Measurements from ENCODE around the gene GAB2. TPM values are rescaled to one million over a fixed set of nuclear protein-coding genes. Genes with fewer than 3 reads are reported as not detected.

GAB2 gene
- polyA plus RNA-seq, 5 donors = 16.1 to 20.4 (median 17.7) TPM

DNA sequence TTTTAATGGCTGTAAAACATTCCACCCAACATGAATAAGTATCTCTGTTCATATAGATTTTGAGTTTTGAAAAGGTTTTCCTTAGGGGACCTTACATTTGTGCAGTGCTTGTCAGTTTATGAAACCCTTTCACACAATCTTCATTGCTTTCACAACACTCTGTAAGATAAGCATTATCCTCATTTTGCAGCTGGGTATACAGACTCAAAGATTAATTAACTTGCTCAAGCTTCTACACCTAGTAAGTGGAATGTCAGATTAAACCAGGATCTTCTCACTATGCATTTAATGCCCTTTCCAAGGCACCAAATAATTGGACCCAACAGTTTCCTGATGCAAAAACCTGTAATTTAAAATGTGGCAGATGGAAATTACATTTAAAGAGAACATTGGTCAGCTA, 11.6 kb upstream of the GAB2 start:
- no peak for DNase-seq

DNA sequence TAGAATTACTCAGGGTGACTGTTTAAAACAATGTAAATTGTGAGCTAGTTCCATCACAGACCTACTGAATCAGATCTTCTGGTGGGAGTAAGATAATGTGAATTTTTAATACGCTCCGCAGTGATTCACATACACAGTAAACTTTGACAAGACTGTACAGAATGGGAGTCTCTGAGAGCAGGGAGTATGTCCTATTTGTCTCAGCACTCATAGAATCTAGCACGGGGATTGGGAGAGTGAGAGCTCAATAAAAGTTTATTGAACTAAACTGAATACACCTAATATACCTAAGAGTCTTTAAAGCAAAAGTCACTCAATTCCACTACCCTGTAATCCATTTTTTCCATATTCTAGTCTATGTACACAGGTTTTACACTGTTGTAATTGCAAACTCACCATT, 11.2 kb upstream of the GAB2 start:
- no peak for DNase-seq

DNA sequence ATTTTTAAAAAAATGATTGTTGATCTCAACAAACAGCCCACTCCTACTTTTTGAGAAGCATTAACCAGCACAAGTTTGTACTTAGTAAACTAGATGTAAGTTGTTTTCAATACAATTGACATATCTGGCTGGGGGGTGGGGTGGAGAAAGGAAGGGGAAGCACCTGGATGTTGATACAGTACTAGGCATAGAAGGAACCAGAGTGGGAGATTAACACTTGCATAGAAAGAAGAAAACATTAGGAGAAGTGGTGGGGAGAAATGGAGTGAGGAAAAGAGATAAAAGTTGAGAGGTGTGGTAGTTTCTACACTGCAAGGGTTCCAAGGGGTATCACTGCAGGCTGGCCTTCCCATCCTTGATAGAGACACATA, 10.6 kb upstream of the GAB2 start:
- DNase-seq = no peak

DNA sequence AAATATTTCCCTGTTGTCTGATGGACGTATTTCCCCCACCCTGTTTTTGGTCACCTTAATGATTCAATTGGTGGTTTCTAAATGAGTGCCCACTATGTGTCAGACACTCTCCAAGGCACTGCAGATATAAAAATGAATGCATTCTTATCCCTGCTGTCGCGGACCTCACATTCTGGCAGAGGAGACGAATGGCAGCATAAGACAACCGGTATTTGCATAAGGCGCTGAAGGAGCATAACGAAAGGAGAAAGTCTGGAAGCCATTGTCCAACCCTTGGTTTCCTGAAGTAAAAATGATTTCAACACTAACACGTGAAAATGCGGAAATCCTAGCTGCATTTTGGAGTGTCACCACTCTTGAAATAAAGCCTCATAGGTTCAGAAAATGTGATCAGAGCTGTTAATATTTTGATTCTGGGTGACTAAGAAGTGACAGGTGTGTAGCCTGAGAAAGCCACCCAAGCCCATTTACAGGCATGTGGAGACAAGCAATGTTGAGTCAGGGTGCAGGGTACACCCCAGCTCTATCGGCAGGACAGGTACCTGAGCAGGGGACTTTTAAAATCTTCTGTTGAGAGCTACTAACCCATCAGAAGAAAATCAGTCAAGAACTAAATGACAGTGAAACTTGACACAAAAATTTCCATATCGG, 10.1 kb upstream of the GAB2 start:
- no peak for DNase-seq

DNA sequence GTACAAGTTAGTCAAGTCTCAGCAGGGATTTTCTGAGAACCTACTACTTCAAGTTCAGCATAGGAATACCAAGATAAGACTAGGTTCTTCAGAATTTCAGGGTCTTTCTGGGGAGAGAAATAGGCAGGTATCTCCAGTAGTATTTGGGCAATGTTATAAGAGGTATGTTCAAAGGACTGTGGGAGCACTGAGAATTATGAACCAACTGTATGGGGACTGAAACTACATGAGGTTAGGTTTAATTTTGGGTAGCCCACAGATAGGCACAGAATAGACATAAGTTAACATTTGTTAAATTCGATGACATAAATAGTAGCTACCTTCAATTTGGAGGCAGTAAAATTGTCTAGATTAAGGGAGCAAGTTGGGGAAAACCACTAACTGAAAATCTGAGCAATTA, 9.2 kb upstream of the GAB2 start:
- no peak for DNase-seq

DNA sequence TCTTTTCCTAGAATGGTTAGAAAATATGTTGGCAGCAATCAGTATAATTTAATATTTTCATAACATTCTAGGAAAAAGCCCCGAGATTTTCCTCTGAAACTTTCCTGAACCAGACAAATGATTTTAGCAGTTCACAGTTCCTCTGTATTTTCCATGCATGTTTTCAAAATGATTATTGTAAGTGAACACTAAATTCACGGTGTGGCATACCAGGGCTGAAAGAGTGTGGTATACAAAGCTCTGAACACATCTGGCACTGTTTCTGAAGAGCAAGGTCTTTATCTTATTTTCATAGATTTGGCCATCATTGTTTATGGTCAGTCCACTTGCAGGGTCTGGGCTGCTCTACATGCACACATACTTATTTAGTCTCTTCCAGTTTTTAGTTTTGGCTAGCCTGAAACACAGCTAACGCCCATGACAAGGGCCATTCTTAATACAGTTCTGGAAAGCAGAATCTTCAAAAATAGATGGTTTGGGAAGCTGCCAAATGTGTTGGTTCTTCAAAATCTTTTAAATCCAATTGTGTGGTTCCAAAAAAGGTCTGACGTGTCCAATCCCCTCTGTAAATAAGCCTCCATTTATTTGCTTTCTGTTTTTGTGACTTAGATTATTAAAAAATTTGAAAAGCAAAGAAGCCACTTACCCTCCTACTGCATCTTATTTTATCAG, 7.9 kb upstream of the GAB2 start:
- DNase-seq = peak in 1 of 2 donors; percentile 4

DNA sequence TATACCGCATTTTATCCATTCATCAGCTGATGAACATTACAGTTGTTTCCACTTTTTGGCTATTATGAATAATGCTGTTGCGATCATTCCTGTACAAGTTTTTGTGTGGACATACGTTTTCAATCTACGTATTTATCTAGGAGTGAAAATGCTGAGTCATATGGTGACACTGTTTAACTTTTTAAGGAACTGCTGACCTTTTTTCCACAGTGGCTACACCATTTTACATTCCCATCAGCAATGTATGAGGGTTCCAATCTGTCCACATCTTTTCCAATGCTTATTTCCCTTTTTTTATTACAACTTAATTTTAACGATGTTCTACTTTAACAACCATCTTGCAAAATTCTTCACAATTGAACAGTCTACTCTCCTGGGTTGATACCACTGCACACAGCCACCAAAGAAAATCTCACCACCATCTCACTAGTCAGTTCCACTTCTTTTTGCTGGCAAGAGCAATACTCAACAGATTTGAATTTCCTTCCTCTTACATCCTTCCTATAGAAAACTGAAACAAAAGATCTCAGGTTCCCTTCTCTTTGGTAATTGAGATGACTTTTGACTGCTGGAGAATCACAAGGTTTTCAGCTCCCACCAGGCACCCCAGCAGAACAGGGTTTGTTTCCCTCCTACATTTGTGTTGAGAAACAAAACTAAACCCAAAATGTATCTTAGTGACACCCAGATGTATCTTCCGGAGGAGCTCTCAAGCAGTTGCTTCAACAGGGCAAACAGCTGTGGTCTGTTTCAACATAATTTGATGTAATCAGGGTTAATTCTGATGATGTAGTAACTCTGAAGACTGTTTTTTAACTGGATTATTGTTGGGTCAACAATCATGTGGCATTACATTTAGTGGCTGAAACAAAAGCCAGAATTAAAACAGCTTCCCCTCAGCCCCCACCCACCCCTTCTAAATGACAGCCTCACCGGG, 7.0 kb upstream of the GAB2 start:
- DNase-seq = peak; percentile 57 to 62

DNA sequence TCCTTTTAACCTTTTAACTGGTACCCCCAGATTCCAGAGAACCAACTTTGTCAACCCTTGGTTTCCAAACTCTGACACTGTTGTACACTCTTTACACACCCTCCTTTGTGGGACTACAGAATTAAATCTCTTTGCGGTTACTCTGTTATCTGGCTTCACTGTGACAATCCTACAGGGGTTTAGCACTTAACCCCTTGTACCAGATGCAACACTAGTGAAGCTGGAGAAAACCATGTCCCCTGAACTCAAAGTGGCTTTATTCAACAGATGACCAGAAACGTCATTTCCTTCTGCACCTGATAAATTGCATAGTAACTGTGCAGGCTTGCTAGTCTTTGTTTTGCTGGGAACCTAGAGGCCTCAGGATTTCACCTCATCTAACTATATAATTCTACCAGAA, 5.6 kb upstream of the GAB2 start:
- DNase-seq = no peak

DNA sequence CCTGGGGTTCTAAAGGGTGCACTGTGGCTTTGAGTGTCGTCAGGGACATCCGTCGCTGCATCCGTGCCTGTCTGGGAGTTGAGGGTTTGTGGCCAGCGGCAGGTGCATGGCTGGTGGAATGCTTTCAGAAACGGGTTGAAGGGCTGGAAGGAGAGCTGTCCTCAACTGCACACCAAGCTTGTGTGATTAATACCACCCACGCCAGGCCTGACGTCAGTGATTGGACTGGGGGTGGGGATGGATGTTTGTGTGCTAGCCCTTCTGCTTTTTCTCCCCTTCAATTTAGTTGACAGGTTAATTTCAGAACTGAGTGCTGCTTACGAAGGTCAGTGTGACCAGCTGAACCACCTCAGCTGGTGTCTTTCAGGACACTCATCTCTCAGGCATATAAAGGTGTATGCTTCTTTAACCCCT, 3.2 kb upstream of the GAB2 start:
- DNase-seq = no peak

DNA sequence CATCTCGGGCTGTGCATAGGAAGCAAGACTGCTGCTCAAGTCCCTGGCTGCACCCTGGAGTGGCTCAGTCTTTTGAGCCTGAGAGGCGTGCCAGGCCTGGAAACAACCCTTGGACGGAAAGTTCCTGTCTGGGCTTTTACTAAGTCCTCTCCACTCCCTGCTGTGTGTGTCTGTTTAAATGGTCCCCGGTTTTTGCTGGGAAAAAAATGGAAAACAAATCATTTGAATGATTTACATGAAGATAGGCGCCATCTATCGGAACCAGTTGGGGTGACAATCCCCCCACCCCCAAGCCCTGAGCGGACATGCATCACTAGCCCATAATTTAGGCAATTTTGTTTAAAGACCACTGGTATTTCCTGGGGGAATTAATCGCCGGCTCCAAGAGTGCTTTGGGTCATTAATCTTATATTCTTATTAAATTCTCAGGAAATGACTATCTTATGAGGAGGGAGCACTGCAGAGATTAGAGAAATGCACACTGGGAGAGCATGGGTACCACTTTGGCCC, 2.7 kb upstream of the GAB2 start:
- DNase-seq = peak; percentile 57 to 78

DNA sequence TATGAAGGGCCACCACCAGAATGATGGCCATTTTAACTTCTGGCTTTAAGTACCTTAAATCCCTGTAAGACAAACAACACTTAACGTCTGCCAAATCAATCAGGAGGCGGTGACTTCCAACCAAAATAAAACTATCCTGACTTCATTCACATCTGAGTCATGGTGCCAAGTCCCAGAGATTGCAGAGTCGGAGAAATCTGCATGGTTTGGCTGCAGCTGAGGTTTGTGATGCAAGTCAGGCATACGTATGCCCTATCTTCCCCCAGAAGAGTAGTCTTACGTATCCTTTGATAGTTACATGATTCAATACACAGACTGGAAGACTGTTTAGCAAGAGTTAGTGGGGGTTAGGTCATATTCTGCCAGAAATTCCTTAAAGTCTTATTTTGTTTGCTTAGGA, 1.7 kb upstream of the GAB2 start:
- peak; percentile 55 to 71 for DNase-seq

DNA sequence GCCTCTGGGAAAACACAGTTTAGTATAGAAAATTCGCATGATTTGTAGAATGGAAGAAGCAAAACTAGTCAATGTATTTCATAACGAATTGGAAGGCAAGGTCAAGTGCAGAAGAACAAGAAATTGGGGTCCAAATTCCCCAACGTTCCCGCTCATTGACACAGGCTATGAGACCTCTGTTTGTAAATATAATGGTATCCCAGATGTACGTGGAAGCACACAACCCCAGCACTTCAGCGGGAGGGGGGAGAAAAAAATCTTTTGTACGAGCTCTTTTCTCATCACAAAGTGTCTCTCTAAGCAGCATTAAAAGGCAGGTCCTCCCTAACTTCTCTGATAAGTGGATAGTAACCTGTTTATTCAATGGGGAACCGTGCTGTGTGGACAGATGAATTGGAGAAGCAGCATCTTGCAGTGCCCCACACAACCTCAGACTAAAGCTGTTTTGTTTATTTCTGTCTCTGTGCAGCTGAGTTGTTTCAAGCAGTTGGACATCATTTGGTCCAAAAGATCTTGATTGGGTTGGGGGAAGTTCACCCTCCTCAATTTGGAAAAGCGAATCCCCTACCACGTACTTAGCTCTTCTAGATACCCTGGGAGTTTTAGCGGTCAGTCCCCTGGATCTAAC, 1.1 kb upstream of the GAB2 start:
- peak in 1 of 2 donors; percentile 14 for DNase-seq

DNA sequence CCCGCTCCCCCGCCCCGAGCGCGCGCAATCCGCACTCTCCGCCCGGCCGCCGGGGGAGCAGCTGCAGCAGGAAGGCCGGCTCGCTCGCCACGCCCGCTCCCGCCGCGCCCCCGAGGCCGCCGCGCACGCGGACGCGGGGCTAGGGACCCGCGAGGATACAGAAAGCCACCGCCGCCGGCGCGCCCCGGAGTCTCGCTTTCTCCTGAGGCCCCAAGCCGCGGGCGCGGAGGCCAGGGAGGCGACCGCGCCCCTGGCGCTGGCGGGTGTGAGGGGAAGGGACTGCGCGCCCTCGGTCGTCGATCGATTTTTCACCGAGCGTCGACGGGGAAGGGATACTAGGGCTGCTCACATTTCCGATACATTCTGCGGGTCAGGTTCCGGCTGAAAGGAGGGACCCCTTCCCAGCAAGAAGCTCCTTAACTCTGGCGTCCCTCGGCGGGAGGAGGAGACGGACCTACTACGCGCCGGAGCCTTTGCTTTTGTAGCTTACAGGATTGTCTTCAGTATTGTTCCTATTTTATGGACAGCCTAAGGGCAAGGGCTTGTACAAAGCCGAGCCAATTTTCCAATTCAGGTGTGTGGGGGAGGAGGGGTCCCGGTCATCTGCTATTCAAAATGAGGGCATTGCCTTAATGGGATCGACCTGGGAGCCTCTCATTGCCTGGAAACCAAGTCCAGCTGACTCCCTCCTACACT, 416 bp upstream of the GAB2 start:
- DNase-seq = peak; percentile 81 to 83

DNA sequence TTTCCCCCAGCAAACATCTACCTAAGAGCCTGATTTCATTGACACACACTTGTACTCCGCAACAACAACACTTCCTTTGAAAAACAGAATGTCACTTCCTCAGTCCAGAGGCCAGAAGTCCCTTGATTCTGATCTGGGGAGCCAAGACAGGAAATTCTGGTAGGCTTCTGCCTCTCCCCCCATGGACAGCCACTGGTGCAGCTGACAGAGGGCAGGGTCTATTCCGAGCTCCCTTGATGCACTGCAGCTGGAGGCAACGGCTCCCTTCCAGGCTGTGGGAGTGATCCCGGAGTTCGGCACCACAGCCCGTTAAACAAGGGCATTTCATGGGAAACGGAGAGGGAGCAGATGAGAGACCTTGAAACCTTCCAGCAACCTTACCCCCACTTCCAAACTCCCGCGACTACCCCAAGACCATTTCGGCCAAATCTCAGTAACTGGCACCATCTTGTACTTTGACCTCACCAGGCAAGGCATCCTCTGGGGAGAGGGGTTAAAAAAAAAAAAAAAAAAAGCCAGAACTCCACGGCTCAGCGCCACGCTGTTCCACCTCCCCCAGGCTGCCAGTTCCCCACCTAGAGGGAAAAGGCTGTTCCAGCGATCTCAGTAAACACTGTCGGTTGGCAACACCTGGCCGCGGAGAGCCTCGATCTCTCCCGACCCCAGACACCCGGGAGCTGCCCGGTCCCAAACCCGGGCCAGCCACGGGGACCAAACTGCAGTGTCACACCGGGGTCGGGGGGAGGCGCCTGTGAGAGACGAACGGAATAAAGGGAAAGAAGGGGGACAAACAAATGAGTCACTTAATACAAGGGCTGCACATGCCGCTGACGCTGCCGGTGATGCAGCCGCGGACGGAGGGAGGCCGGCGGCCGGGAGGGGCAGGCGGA, 1.1 kb downstream of the GAB2 start:
- DNase-seq = peak; percentile 84 to 85

DNA sequence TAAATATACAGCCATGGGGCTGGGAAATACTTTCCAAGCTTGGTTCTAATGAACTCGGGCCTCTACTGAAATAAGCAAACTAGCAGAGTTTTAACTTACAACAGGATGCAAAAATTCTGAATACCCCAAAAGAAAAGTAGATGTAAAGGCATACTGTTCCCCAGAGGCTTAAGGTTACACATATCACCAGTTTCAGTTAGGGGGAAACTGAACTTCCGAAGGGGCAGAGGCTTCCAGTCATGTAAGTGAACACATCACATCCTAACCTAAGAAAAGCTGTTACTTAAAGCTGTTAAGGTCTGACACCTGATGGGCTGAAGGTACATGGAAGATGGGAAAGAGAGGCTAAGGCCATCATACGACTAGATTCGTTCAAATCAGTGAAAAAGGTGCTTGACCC, 2.3 kb downstream of the GAB2 start:
- DNase-seq = no peak

DNA sequence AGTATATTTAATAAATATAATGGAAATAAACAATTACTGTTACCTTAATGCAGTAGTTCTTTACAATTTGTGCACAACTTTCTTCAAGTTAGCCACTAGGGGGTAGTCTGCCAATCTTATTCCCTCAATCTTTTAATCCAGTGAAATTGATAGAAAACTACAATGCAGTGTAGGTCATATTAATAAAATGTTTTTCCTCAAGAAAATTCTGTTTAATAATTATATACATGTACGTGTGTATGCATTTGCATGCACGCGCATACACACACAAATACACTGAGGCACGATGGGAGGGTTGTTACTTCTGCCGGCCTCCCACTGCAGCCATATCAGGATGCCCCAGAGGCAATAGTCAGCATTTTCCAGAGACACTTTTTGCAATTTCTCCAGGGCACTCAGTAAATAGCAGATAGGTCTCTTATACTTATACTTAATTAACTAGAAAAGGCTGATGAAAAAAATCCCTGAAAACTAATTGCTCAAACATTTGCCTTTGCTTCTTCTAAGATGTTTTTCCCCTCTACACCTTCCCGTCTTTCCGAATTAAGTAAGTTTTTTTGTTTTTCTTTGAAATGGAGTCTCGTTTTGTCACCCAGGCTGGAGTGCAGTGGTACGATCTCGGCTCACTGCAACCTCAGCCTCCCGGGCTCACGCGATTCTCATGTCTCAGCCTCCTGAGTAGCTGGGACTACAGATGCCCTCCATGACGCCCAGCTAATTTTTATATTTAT, 3.1 kb downstream of the GAB2 start:
- no peak for DNase-seq

DNA sequence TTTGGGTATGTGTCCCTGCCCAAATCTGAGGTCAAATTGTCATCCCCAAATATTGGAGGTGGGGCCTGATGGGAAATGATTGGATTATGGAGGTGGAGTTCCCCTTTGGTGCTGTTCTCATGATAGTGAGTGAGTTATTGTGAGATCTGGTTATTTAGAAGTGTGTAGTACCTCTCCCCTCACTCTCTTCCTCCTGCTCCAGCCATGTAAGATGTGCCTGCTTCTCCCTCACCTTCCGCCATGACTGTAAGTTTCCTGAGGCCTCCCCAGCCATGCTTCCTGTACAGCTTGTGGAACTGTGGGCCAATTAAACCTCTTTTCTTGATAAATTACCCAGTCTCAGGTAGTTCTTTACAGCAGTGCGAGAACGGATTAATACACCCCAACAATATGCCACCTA, 9.0 kb downstream of the GAB2 start:
- no peak for DNase-seq

DNA sequence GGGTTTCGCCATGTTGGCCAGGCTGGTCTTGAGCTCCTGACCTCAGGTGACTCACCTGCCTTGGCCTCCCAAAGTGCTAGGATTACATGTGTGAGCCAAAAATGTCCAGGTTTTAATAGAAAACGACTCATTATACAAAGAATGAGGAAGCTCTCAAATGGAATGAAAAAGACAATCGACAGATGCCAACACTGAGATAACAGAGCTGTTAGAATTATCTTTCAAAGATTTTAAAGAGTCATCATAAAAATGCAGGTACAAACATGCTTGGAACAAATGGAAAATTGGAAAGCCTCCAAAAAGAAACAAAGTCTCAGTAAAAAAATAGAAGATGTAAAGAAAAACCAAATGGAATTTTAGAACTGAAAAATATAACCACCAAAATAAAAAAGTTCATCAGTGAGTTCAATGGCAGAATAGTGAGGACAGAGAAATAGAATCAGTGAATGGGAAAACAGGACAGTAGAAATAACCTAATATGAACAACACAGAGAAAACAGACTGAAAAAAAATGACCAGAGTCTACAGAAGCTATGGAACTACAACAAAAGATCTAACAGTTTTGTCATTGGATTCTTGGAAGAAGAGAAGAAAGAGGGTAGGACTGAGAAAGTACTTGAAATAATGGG, 10.9 kb downstream of the GAB2 start:
- DNase-seq = no peak

DNA sequence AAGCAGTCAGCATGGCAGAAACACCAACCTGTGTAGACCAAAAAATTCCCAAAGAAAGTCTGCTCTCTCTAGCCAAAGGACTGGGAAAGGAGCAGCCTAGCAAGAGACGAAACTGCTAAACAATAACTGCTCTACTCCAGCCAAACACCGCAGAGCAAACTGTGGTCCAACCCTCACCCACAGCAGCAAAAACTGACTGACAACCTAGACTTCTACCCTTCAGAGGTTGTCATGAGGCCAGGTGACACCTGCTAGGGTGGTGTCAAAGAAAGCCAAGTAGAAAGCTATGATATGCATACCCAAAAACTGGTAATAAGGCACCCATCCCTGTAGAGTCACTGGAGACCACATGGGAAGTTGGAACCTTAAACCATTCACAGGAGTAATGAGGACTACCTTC, 11.8 kb downstream of the GAB2 start:
- DNase-seq = no peak

All from right lung (tissue), 5 donors.